GM12878 (cell line): Measurements from ENCODE around the gene SLC12A7. TPM values are rescaled to one million over a fixed set of nuclear protein-coding genes. Genes with fewer than 3 reads are reported as not detected.

Experiments
- ATAC-seq: fragments of 200-7000 bp; cut with Tn5 transposase; 3 replicates; pipeline ENCODE4 v1.9.1; 2020; ENCODE audit warnings: mild to moderate bottlenecking, moderate library complexity
- BruUV-seq: library from RNA; stranded (reverse); fragments of 400-500 nt; replicated peaks from 2 replicates; lab custom pipeline; 2021; lab: Mats Ljungman, UMichigan
- CTCF ChIA-PET: fragments of 300-600 bp; sonication (Branson Sonifier 250); formaldehyde crosslinking; extraction: SDS; loops from one replicate; lab custom pipeline; 2021; ENCODE audit warnings: inconsistent platforms; lab: Yijun Ruan, JAX
- POLR2A ChIA-PET: fragments of 350-600 bp; formaldehyde crosslinking; extraction: SDS; loops from one replicate; lab custom pipeline; 2021; ENCODE audit warnings: inconsistent platforms; lab: Charles Lee
- RAD21 ChIA-PET: fragments of 300-600 bp; sonication (Branson Sonifier 250); formaldehyde crosslinking; loops from one replicate; lab custom pipeline; 2023; ENCODE audit warnings: antibody characterized with exemption; ENCODE audit not compliant: unreplicated experiment; lab: Charles Lee
- SMC1A ChIA-PET: fragments of 300-600 bp; sonication (Branson Sonifier 250); formaldehyde crosslinking; loops from one replicate; lab custom pipeline; 2023; ENCODE audit not compliant: unreplicated experiment, uncharacterized antibody; lab: Charles Lee
- DNase-seq: peaks from one replicate; pipeline ENCODE4 v3.0.0-alpha.2; 2011; ENCODE audit warnings: low read depth, low spot score
- FAIRE-seq: peaks from 3 replicates; lab custom pipeline; 2011; peaks lifted over from hg19 to GRCh38; lab: Jason Lieb, UNC
- H2AFZ ChIP-seq: 2 replicates; pipeline ENCODE4 v1.6.0; 2011; ENCODE audit warnings: low read depth, low read length, control low read depth; ENCODE audit not compliant: control insufficient read depth
- H3K27ac ChIP-seq: 2 replicates; pipeline ENCODE4 v1.5.1; 2011; ENCODE audit warnings: control low read depth; ENCODE audit not compliant: control insufficient read depth, insufficient read depth
- H3K27me3 ChIP-seq, 2 experiments: replicated peaks in 1 of 2; 2 replicates each; pipeline versions ENCODE4 v1.6.0 to v1.6.1; 2011; ENCODE audit warnings: low read length in 1 of 2; ENCODE audit not compliant: control insufficient read depth in 2 of 2, insufficient read depth in 2 of 2
- H3K36me3 ChIP-seq, 2 experiments: 2 replicates each; pipeline ENCODE4 v1.5.1; 2011; ENCODE audit warnings: low read length in 1 of 2; ENCODE audit not compliant: control insufficient read depth in 2 of 2, insufficient read depth in 2 of 2
- H3K4me1 ChIP-seq: 2 replicates; pipeline ENCODE4 v1.6.1; 2011; ENCODE audit warnings: mild to moderate bottlenecking, low read length, moderate library complexity, mixed read lengths; ENCODE audit not compliant: control insufficient read depth, insufficient read depth
- H3K4me2 ChIP-seq: 2 replicates; pipeline ENCODE4 v1.6.0; 2011; ENCODE audit warnings: control low read depth; ENCODE audit not compliant: control insufficient read depth, insufficient read depth
- H3K4me3 ChIP-seq: fragments of 200-600 bp; sonication (generic); 2 replicates; pipeline ENCODE4 v1.5.1; 2016
- H3K79me2 ChIP-seq: 2 replicates; pipeline ENCODE4 v1.6.0; 2011; ENCODE audit warnings: low read length; ENCODE audit not compliant: control insufficient read depth, insufficient read depth
- H3K9ac ChIP-seq: 2 replicates; pipeline ENCODE4 v1.8.0; 2011; ENCODE audit warnings: low read length, control low read depth, mixed read lengths; ENCODE audit not compliant: control insufficient read depth, insufficient read depth
- H3K9me3 ChIP-seq: replicated peaks from 3 replicates; pipeline ENCODE4 v1.5.1; 2011; ENCODE audit warnings: mild to moderate bottlenecking, low read length; ENCODE audit not compliant: control insufficient read depth, insufficient read depth
- H4K20me1 ChIP-seq: 2 replicates; pipeline ENCODE4 v1.6.0; 2011; ENCODE audit not compliant: control insufficient read depth, insufficient read depth
- CHD4 ChIP-seq: fragments of 200-600 bp; sonication (generic); IDR thresholded peaks from 2 replicates; pipeline ENCODE4 v1.6.1; 2016; ENCODE audit warnings: mild to moderate bottlenecking
- EGR1 ChIP-seq, 2 experiments: IDR thresholded peaks; 1 replicate in 1 of 2; 2 replicates in 1 of 2; pipeline ENCODE4 v1.6.1; 2011 to 2012; ENCODE audit warnings: low read depth in 2 of 2, low read length in 2 of 2, borderline replicate concordance in 1 of 2, mild to moderate bottlenecking in 1 of 2, moderate library complexity in 1 of 2
- IKZF2 ChIP-seq, 2 experiments: fragments of 450-650 bp; IDR thresholded peaks; 2 replicates each; pipeline ENCODE4 v1.6.1; 2017; ENCODE audit warnings: mild to moderate bottlenecking in 2 of 2, moderate library complexity in 2 of 2
- KAT2A ChIP-seq: conservative IDR thresholded peaks from 2 replicates; pipeline ENCODE4 v1.6.1; 2011; ENCODE audit warnings: low read depth, low read length; ENCODE audit not compliant: control insufficient read depth
- KDM1A ChIP-seq: fragments of 200-600 bp; sonication (generic); IDR thresholded peaks from 2 replicates; pipeline ENCODE4 v1.6.1; 2016; ENCODE audit warnings: borderline replicate concordance
- MEF2A ChIP-seq: IDR thresholded peaks from 2 replicates; pipeline ENCODE4 v1.6.1; 2011; ENCODE audit warnings: low read depth, mild to moderate bottlenecking, low read length, moderate library complexity; ENCODE audit not compliant: insufficient read depth
- MXI1 ChIP-seq: fragments of 150-350 bp; IDR thresholded peaks from 2 replicates; pipeline ENCODE4 v1.6.1; 2011; ENCODE audit warnings: low read depth, mild to moderate bottlenecking, inconsistent platforms, low read length, improper control_type of control experiment
- PML ChIP-seq: IDR thresholded peaks from 2 replicates; pipeline ENCODE4 v1.6.1; 2012; ENCODE audit warnings: low read length, inconsistent platforms
- POLR2AphosphoS5 ChIP-seq: IDR thresholded peaks from 2 replicates; pipeline ENCODE4 v1.6.1; 2011; ENCODE audit warnings: mild to moderate bottlenecking, low read length, inconsistent platforms
- SREBF1 ChIP-seq: IDR thresholded peaks from 2 replicates; pipeline ENCODE4 v1.6.1; 2012; ENCODE audit warnings: mild to moderate bottlenecking, low read length
- SUPT20H ChIP-seq: IDR thresholded peaks from 2 replicates; pipeline ENCODE4 v1.6.1; 2011; ENCODE audit warnings: low read depth, mild to moderate bottlenecking, low read length, moderate library complexity, borderline replicate concordance; ENCODE audit not compliant: control insufficient read depth
- SUZ12 ChIP-seq: fragments of 200-600 bp; sonication (generic); IDR thresholded peaks from one replicate; pipeline ENCODE4 v1.6.1; 2018; ENCODE audit warnings: antibody characterized with exemption, mild to moderate bottlenecking; ENCODE audit not compliant: unreplicated experiment
- WRNIP1 ChIP-seq: IDR thresholded peaks from 2 replicates; pipeline ENCODE4 v1.6.1; 2011; ENCODE audit warnings: low read depth, low read length, improper control_type of control experiment, borderline replicate concordance
- WGBS: methylation state at CpG from one replicate; pipeline ENCODE4 v1.1.6; 2016; ENCODE audit warnings: low lambda C conversion rate; ENCODE audit not compliant: insufficient replicate concordance, insufficient coverage; ENCODE audit errors: missing lambda C conversion rate; 5-methylcytosine and 5-hydroxymethylcytosine counted together
- in situ Hi-C: fragments of 300-500 bp; cut with MboI; formaldehyde crosslinking; loops from 9 replicates; pipeline ENCODE4 v1.14.3; 2018; ENCODE audit warnings: mixed read lengths
- intact Hi-C: fragments of 100-400 bp; cut with micrococcal nuclease; formaldehyde crosslinking; loops from one replicate; pipeline ENCODE4 v1.14.2; 2022; ENCODE audit not compliant: unreplicated experiment
- polyA plus RNA-seq, 11 experiments: library from polyadenylated mRNA; depleted of rRNA in 4 of 11; unstranded in 6 of 11; stranded (reverse) in 5 of 11; fragments of >200 nt; fragmentation: Nextera tagmentation in 4 of 11; fragmentation: Illumina TruSeq in 1 of 11; extraction: Ambion mirVana in 4 of 11; extraction: Trizol in 1 of 11; gene quantifications; 1 replicate in 1 of 11; 2 replicates in 10 of 11; pipeline versions ENCODE4 v1.2.1 to v1.2.3, GENCODE V29; 2011 to 2016; ENCODE audit warnings: inconsistent platforms in 2 of 11, missing spikeins in 2 of 11, low read depth in 1 of 11
- total RNA-seq, 4 experiments: library from RNA; depleted of rRNA in 3 of 4; stranded (reverse); fragments of >200 nt in 3 of 4; fragmentation: Illumina TruSeq in 1 of 4; extraction: Trizol in 1 of 4; gene quantifications; 2 replicates each; pipeline versions ENCODE4 v1.2.1 to v1.2.3, GENCODE V29; 2013 to 2021
- TF ChIP-seq, protein P1 (sequence below): fragments of 450-650 bp; IDR thresholded peaks from 2 replicates; pipeline ENCODE4 v1.6.1; 2017; ENCODE audit warnings: mild to moderate bottlenecking
- TF ChIP-seq, protein P2 (sequence below): fragments of 450-650 bp; IDR thresholded peaks from 2 replicates; pipeline ENCODE4 v1.6.1; 2017; ENCODE audit warnings: mild to moderate bottlenecking, low read depth, inconsistent platforms; ENCODE audit not compliant: poor library complexity, severe bottlenecking
- TF ChIP-seq, protein P3 (sequence below): fragments of 150-350 bp; IDR thresholded peaks from 2 replicates; pipeline ENCODE4 v1.6.1; 2016; ENCODE audit warnings: low read depth, low read length

SLC12A7 gene
- total and polyA plus RNA-seq, 10 of the 15 experiments (the other 5 are each of a cell fraction or from before 2014, with no cell fraction given), result 0.10 to 10.0 (median 2.9) TPM

DNA sequence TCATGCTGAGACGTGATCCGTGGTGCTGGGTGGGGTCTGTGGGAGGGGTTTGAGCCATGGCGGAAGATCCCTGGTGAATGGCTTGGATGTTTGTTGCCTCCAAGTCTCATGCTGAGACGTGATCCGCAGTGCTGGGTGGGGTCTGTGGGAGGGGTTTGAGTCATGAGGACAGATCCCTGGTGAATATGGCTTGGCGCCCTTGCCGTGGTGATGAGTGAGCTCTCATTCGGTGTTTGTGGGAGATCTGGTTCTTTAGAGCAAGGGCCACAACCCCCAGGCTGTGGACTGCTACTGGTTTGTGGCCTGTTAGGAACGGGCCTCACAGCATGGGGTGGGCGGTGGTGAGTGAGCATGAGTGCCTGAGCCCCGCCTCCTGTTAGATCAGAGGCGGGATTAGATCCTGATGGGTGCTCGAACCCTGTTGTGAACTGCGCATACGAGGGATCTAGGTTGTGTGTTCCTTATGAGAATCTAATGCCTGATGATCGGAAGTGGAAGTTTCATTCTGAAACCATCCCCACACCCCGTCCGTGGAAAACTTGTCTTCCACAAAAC lies 72.1 kb downstream of the SLC12A7 start:
- ChIA-PET RAD21 (no interaction called here), CTCF (no interaction called here)
- ATAC-seq (no peak), DNase-seq (no peak)
- Histone ChIP-seq H2AFZ (no peak overlapping the region), H3K36me3 (no peaks in the 10 kb centered on the region), H3K9ac (no peak overlapping the region)
- BruUV-seq, result no TSS peak
- intact Hi-C loops, result no loop called here
- TF ChIP-seq SUZ12 (no peak), POLR2AphosphoS5 (no peak), MEF2A (no peak), WRNIP1 (no peak), SUPT20H (no peak), KAT2A (no peak), MXI1 (no peak), PML (no peak), IKZF2 (IDR thresholded peaks at IDR 0.05) (no peak), SREBF1 (no peak), CHD4 (no peak), KDM1A (no peak), EGR1 (IDR thresholded peaks at IDR 0.05; ENCODE audit: borderline replicate concordance in 1 of 2, low read depth in 2 of 2, low read length in 2 of 2) (no peak)
- TF ChIP-seq, protein P1, sequence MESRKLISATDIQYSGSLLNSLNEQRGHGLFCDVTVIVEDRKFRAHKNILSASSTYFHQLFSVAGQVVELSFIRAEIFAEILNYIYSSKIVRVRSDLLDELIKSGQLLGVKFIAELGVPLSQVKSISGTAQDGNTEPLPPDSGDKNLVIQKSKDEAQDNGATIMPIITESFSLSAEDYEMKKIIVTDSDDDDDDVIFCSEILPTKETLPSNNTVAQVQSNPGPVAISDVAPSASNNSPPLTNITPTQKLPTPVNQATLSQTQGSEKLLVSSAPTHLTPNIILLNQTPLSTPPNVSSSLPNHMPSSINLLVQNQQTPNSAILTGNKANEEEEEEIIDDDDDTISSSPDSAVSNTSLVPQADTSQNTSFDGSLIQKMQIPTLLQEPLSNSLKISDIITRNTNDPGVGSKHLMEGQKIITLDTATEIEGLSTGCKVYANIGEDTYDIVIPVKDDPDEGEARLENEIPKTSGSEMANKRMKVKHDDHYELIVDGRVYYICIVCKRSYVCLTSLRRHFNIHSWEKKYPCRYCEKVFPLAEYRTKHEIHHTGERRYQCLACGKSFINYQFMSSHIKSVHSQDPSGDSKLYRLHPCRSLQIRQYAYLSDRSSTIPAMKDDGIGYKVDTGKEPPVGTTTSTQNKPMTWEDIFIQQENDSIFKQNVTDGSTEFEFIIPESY, result no peak
- TF ChIP-seq, protein P2, sequence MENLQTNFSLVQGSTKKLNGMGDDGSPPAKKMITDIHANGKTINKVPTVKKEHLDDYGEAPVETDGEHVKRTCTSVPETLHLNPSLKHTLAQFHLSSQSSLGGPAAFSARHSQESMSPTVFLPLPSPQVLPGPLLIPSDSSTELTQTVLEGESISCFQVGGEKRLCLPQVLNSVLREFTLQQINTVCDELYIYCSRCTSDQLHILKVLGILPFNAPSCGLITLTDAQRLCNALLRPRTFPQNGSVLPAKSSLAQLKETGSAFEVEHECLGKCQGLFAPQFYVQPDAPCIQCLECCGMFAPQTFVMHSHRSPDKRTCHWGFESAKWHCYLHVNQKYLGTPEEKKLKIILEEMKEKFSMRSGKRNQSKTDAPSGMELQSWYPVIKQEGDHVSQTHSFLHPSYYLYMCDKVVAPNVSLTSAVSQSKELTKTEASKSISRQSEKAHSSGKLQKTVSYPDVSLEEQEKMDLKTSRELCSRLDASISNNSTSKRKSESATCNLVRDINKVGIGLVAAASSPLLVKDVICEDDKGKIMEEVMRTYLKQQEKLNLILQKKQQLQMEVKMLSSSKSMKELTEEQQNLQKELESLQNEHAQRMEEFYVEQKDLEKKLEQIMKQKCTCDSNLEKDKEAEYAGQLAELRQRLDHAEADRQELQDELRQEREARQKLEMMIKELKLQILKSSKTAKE, result no peak
- TF ChIP-seq, protein P3, sequence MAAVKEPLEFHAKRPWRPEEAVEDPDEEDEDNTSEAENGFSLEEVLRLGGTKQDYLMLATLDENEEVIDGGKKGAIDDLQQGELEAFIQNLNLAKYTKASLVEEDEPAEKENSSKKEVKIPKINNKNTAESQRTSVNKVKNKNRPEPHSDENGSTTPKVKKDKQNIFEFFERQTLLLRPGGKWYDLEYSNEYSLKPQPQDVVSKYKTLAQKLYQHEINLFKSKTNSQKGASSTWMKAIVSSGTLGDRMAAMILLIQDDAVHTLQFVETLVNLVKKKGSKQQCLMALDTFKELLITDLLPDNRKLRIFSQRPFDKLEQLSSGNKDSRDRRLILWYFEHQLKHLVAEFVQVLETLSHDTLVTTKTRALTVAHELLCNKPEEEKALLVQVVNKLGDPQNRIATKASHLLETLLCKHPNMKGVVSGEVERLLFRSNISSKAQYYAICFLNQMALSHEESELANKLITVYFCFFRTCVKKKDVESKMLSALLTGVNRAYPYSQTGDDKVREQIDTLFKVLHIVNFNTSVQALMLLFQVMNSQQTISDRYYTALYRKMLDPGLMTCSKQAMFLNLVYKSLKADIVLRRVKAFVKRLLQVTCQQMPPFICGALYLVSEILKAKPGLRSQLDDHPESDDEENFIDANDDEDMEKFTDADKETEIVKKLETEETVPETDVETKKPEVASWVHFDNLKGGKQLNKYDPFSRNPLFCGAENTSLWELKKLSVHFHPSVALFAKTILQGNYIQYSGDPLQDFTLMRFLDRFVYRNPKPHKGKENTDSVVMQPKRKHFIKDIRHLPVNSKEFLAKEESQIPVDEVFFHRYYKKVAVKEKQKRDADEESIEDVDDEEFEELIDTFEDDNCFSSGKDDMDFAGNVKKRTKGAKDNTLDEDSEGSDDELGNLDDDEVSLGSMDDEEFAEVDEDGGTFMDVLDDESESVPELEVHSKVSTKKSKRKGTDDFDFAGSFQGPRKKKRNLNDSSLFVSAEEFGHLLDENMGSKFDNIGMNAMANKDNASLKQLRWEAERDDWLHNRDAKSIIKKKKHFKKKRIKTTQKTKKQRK, result no peak
- TF ChIP-seq, all 136 proteins: peak for 0
- H3K4me2 ChIP-seq, result no peak overlapping the region
- in situ Hi-C loops, result no loop called here
- H3K4me1 ChIP-seq, result no peaks in the 10 kb centered on the region
- WGBS, result 82% methylated on average over 17 of the region's 18 CpGs
- no peaks in the 10 kb centered on the region for H3K79me2 ChIP-seq
- H4K20me1 ChIP-seq, result no peaks in the 10 kb centered on the region
- H3K9me3 ChIP-seq, result no peaks in the 10 kb centered on the region; the same call in 2 of the 3 replicates
- SMC1A ChIA-PET, result no interaction called here
- no peak for FAIRE-seq
- no peaks in the 10 kb centered on the region for H3K27me3 ChIP-seq
- no peak overlapping the region for H3K27ac ChIP-seq
- POLR2A ChIA-PET, result no interaction called here
- no peak overlapping the region for H3K4me3 ChIP-seq
